GM10248 (cell line): ENCODE results near the gene TMED1.
"Not testable (repeated sequence)": the region's sequence is repeated elsewhere in the genome, so short reads cannot be mapped to it uniquely, and the experiment has no call there.

ENCODE experiments used
- CTCF ChIA-PET: fragments of 300-600 bp; sonication (Branson Sonifier 250); formaldehyde crosslinking; extraction: SDS; loops from one replicate; lab custom pipeline; 2021; ENCODE audit warnings: antibody characterized with exemption; lab: Yijun Ruan, JAX
- POLR2A ChIA-PET: fragments of 350-650 bp; sonication (Branson Sonifier 250); formaldehyde crosslinking; extraction: SDS; loops from one replicate; lab custom pipeline; 2020; ENCODE audit warnings: antibody characterized with exemption; lab: Yijun Ruan, JAX
- DNase-seq: peaks from one replicate; pipeline ENCODE4 v3.0.0; 2012; ENCODE audit errors: extremely low spot score
- TF ChIP-seq, protein P1 (sequence below): IDR thresholded peaks from 2 replicates; pipeline ENCODE4 v1.5.1; 2012; ENCODE audit warnings: mild to moderate bottlenecking, low read depth; ENCODE audit errors: extremely low read depth, missing control alignments, control extremely low read depth

The TMED1 gene

DNA sequence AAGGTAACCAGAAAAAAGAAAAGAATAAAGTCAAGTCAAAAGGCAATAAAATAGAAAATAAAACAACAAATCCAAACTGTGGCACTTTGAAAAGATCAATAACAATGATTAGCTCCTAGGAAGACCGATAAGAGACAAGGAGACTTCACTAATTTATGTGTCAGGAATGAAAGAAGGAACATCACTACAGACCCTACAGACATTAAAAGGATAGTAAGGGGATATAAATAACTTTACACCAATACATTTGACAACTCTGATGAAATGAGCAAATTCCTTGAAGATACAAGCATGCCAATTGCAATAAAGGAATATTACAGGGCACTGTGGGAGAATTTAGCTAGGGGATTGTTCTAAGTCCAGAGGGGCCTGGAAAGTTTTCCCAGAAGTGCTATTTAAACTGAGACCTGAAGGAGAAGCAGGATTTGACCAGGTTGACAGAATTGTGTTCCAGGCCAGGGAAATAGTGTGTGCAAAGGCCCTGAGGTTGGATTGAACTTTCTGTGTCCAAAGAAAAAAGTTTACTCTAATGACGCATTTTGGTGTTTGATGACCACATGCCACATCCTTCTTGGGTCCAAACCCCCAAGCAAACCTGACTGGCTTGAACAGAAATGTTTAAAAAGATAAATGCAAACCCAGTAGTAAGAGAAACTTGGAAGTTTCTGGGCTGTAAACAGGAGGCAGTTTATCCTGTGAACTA, 10.6 kb upstream of the TMED1 start:
- POLR2A ChIA-PET: no interaction called here
- TF ChIP-seq, protein P1, sequence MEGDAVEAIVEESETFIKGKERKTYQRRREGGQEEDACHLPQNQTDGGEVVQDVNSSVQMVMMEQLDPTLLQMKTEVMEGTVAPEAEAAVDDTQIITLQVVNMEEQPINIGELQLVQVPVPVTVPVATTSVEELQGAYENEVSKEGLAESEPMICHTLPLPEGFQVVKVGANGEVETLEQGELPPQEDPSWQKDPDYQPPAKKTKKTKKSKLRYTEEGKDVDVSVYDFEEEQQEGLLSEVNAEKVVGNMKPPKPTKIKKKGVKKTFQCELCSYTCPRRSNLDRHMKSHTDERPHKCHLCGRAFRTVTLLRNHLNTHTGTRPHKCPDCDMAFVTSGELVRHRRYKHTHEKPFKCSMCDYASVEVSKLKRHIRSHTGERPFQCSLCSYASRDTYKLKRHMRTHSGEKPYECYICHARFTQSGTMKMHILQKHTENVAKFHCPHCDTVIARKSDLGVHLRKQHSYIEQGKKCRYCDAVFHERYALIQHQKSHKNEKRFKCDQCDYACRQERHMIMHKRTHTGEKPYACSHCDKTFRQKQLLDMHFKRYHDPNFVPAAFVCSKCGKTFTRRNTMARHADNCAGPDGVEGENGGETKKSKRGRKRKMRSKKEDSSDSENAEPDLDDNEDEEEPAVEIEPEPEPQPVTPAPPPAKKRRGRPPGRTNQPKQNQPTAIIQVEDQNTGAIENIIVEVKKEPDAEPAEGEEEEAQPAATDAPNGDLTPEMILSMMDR: no peak
- CTCF ChIA-PET: interaction anchor here (1.0 to 4.1 kb wide), 5 partner anchors 8 to 129 kb away, joined by 3 to 28 read pairs (median 3); partner anchors contain the start of genes DNM2 and TMED1
- DNase-seq: no peak

DNA sequence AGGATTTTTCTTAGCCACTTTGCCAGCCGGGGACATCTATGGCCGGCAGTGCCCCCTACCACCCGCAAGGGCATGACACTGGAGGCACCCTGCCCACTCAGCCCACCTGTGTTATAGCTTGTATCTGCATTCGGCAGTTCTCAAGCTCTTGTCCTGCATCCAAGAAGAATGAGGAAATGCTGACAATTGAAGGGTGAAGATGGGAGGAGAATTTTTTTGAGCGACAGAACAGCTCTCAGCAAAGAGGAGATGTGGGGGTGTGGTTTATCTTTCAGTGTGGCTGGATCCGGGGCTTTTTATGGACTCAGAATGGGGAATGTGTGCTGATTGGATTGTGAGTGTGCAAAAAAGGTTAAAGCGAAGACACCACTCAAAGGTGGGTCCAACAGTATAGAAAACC, 6.8 kb upstream of the TMED1 start:
- no peak for DNase-seq
- ChIA-PET POLR2A (no interaction called here), CTCF (interaction anchor here (1.0 to 2.2 kb wide), 4 partner anchors 12 to 21 kb away, joined by 4 to 13 read pairs (median 5); no protein-coding TSS in a partner anchor)
- TF ChIP-seq, protein P1: no peak

DNA sequence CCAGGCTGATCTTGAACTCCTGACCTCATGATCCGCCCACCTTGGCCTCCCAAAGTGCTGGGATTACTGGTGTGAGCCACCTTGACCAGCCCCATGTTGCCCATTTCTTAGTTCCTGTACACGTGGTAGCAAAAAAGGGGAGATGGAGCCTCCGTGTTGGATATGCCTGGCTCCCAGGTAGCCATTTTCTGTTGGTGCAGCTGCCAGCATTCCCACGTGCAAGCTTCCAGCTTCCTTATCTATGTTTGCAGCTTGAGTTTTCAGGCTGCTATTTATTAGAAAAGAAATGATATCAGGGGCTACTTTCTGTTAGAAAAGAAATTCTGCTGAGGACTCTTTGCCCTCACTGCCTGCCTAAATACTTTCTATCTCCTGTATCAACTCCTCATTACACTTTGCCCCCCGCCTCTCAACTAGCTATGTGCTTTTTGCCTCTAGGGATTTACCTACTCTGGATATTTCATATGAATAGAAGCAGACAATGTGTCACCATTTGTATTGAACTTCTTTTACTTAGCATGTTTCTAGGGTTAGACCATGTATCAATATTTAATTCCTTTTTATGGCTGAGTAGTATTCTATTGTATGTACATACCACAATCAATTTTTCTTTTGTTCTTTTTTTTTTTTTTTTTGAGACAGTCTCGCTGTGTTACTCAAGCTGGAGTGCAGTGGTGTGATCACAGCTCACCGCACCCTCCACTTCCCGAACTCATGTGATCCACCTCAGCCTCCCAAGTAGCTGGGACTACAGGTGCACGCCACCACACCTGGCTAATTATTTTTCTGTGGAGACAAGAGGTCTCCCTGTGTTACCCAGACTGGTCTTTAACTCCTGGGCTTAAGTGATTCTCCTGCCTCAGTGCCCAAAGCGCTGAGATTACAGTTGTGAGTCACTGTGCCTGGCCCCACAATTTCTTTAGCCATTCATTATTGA, 3.4 kb upstream of the TMED1 start:
- CTCF ChIA-PET: interaction anchor here (1.1 to 3.7 kb wide), 6 partner anchors 11 to 267 kb away, joined by 3 to 28 read pairs (median 5); no protein-coding TSS in a partner anchor
- POLR2A ChIA-PET: no interaction called here
- TF ChIP-seq, protein P1: no peak
- no peak for DNase-seq

DNA sequence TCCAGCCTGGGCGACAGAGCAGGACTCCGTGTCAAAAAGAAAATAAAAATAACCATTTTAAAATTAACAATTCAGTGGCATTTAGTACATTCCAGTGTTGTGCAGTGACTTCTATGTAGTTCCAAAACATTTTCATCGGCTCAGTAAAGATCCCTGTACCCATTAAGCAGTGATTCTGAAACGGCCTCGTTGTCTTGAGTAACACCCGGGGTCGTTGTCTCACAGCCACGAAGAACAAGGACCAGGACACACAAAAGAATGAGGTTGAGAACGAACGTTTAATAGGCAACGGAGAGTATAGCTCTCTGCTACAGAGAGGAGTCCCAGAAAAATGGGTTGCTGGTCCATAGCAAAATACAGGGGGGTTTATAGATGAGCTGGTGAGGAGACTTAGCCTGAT, 2.4 kb upstream of the TMED1 start:
- DNase-seq: no peak
- TF ChIP-seq, protein P1: no peak
- POLR2A ChIA-PET: no interaction called here
- CTCF ChIA-PET: interaction anchor here (1.1 to 3.7 kb wide), 3 partner anchors 20 to 25 kb away, joined by 3 to 28 read pairs (median 9); no protein-coding TSS in a partner anchor

DNA sequence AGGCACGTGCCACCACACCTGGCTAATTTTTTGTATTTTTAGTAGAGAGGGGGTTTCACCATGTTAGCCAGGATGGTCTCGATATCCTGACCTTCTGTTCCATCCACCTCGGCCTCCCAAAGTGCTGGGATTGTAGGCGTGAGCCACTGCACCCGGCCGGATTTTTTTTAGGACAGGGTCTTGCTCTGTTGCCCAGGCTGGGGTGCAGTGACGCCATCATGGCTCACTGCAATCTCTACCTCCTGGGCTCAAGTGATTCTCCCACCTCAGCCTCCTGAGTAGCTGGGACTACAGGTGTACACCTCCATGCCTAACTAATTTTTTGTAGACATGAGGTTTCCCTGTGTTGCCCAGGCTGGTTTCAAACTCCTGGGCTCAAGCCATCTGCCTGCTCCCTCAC, 1.6 kb upstream of the TMED1 start:
- POLR2A ChIA-PET: not testable (repeated sequence)

DNA sequence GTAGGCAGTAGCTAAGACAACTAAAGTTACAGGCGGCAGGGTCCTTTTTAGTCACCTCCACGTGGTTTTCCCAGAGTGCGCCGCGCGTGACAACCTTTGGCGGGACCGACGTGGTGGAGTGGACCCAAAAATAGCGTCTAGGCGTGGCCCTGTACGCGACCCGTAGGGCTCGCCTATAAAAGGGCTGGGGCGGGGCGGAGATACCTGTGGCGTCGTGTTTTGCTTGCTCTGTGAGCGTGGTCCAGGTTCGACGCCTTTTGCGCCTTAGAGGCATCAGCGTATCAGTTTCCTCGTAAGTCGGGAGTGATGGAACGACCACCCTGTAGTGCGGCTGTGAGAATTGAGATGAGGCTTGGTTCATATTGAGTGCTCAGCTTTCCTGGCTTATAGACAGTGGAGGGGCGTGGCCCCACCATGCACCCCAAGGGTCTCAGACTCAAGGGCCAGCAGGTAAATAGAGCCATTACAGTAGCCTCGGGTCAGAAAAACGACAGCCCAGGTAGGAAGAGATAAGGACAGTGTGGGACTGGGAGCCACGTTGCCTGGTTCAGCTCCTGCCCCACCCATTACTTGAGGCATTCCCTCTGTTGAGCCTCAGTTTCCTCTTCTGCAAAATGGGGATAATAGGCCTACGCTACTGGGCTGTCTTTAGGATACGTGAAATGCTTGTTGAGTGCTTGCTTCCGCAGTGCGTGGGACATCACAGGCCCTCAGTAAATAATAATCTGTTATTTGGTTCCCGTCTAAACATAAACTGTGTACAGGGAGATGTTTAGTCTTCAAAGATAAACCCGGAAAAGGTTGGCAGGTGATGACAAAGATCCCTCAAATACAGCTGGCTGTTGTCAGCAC, 693 bp upstream of the TMED1 start:
- ChIA-PET POLR2A (interaction anchor here (0.8 kb wide), 1 partner anchor 11 kb away, joined by 3 read pairs; the partner anchor contains the start of gene C19orf38), CTCF (interaction anchor here (1.0 to 3.6 kb wide), 14 partner anchors 10 to 137 kb away, joined by 3 to 45 read pairs (median 4); partner anchors contain the start of genes CARM1 and DNM2)
- TF ChIP-seq, protein P1: no peak
- DNase-seq: peak; percentile 89

More for the DNA sequence above, 1.6 kb upstream of the TMED1 start:
- CTCF ChIA-PET: interaction anchor here (1.8 to 3.6 kb wide), 3 partner anchors 19 to 26 kb away, joined by 4 to 45 read pairs (median 11); no protein-coding TSS in a partner anchor
- not testable (repeated sequence) for DNase-seq
